ENCODE results near the gene GLRA3.
"Not testable (repeated sequence)": the region's sequence is repeated elsewhere in the genome, so short reads cannot be mapped to it uniquely, and the experiment has no call there.

The GLRA3 gene

GRCh38 chr4:174635732-174636131, 193.3 kb downstream of the GLRA3 start:
- H3K27ac ChIP-seq: no peak overlapping the region
- TF ChIP-seq CTCF (conservative IDR thresholded peaks at IDR 0.05): no peak

DNA sequence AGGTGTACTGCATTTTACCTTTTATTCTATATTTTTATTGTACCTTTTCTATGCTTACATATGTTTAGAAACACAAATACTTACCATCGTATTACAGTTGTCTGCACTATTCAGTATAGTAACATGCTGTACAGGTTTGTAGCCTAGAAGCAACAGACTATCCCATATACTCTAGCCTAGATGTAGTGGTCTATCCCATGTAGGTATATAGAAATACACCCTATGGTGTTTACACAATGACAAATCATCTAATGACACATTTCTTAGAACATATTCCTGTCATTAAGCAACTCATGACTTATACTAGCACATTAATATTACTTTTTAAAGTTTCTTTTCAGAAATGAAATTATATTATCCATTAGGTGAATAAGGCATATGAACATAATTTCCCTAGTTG, 195.6 kb downstream of the GLRA3 start:
- no peak for TF ChIP-seq CTCF (conservative IDR thresholded peaks at IDR 0.05)
- H3K27ac ChIP-seq: no peak overlapping the region

- H3K27ac ChIP-seq: no peak overlapping the region
- TF ChIP-seq CTCF (conservative IDR thresholded peaks at IDR 0.05): peak; percentile 96
Measured at GRCh38 chr4:174631901-174632758, 196.9 kb downstream of the GLRA3 start.

DNA sequence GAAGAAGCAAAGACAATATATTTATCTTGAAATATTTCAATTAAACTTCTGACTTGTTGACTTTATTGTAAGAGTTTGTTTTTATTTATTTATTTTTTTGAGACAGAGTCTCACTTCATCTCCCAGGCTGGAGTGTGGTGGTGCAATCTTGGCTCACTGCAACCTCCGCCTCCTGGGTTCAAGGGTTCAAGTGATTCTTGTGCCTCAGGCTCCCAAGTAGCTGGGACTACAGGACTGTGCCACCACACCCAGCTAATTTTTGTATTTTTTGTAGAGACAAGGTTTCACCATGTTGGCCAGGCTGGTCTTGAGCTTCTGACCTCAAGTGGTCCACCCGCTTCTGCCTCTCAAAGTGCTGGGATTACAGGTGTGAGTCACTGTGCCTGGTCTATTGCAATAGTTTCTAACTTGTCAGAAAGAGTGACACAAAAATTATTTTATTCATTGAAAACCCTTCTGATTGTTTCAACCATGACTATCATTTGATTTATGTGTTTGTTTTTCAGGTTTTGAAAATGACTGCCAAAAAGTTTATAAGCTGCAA, 199.1 kb downstream of the GLRA3 start:
- H3K27ac ChIP-seq: not testable (repeated sequence)

GRCh38 chr4:174629265-174629664, 199.8 kb downstream of the GLRA3 start:
- TF ChIP-seq CTCF (conservative IDR thresholded peaks at IDR 0.05): no peak
- H3K27ac ChIP-seq: no peak overlapping the region

GRCh38 chr4:174628191-174628590, 200.9 kb downstream of the GLRA3 start:
- peak overlapping the region; percentile 73 for H3K27ac ChIP-seq
- TF ChIP-seq CTCF (conservative IDR thresholded peaks at IDR 0.05): no peak

DNA sequence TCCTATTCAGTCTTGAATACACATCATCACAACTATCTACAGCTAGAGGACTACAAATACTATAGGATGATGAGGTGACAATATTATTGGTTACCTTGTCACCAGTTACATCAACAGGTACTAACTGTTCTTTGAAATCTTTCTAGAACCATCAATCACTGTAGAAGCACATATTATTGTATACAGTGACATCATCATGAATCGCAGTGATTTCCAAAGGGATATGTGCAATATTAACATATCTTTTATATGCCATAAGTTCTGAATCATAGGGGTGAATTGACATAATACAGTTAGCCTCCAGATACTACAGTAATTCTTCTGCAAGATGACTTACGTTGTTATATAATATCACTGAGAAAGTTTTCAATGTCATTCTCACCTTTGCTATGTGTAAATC, 201.6 kb downstream of the GLRA3 start:
- peak overlapping the region; percentile 73 for H3K27ac ChIP-seq
- no peak for TF ChIP-seq CTCF (conservative IDR thresholded peaks at IDR 0.05)

Data from VCaP (cell line).